G401 (cell line): Measurements from ENCODE around the gene BRSK2. TPM values are rescaled to one million over a fixed set of nuclear protein-coding genes. Genes with fewer than 3 reads are reported as not detected.

Source experiments
- DNase-seq: peaks from one replicate; pipeline ENCODE4 v3.0.0-alpha.2; 2015; ENCODE audit warnings: low spot score
- in situ Hi-C: cut with HindIII; loops from 2 replicates; pipeline ENCODE4 v1.10.0; 2016; ENCODE audit warnings: low sequenced_read_pairs, mixed read lengths
- total RNA-seq: library from RNA; depleted of rRNA; stranded (reverse); fragments of >200 nt; shearing (Covaris generic); gene quantifications from 2 replicates; pipeline ENCODE4 v1.2.3, GENCODE V29; 2014

The BRSK2 gene
- total RNA-seq, 1 experiment from 2014 or later, result 9.2 TPM

DNA sequence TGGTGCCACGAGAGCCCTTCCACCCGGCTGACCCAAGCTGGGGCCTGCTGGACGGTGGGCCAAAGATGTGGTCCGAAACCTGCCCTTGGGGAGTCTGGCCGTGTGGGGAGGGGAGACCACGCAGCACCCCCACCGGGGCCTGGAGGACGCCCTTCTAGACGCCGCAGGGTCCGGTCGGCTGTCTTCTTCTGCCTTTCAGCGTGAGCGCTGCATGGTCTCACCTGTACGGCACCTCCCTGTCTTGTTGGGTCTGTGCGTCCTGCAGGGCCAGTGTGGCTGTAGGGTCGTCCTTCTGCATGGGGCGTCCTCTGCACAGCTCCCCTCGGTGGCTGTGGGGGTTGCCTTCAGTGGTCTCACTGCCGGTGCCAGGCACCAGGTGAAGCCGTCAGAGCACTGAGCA lies 2.8 kb downstream of the BRSK2 start:
- in situ Hi-C loops, result no loop called here
- DNase-seq, result no peak

DNA sequence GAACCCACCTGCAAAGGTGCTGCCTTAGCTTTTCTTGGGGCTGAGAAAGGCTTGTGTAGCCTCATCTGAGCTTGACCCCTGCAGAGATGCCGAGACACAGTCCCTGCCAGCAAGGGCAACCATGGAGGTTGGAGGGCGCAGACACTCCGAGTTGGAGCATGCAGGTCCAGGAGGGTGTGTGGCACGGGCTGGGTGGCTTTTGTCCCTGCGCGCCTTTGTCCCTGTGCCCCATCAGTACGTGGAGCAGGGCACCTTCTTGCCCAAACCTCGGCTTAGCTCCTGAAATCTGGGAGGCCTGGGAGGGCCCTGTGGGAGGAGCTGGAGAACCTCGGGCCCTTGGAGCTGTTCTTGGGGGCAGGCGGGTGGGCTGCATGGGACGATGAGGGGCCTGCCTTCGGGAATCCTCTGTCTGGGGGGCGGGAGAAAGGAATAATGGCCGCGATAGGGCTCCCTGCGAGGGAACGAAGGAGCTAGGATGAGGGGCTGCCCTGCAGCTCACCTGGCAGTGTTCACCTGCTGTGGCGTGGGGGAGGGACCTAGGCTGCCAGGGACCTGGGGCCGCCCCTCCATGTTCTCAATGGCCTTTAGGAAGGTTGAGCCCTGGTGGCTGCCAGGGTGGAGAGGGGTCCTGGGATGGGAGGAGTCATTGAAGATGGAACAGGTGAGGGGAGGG lies 3.4 kb downstream of the BRSK2 start:
- DNase-seq, result no peak
- in situ Hi-C loops, result no loop called here

DNA sequence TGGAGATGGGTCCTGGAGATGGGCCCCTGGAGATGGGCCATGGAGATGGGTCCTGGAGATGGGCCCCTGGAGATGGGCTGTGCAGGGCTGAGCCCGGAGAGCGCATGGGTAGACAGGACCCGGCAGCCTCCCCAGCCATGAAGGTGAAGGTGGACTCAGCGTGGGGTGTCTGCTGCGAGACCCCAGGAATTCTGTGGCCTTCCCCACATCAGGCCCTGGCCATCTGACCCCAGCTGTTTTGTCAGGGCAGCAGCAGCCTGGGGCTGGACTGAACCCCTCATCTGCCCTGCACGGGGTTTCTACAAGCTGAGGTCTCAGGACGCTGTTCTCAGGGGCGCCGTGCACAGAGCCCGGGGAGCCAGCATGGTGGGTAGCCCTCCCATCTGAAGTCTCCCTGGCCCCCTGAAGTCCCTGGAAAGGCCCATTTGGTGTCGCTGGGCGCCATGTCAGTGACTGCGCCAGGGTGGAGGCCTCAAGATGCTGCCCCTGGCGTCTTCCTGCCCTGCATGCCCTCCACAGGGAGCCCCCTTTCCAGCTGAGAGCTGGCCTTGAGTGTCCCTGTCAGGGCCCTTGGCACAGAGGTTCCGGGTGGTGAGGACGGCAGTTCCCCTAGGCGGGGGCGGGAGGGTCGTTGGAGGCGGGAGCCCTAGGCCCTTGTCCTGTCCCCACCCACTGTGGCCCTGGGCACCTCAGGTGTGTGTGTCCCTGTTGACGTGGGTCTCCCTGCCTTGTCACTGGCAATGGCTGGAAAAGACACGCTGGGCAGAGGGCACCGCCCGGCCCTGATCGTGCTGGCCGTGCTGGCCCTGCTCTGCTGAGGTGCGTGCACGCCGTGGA lies 5.4 kb downstream of the BRSK2 start:
- DNase-seq, result no peak
- in situ Hi-C loops, result no loop called here

DNA sequence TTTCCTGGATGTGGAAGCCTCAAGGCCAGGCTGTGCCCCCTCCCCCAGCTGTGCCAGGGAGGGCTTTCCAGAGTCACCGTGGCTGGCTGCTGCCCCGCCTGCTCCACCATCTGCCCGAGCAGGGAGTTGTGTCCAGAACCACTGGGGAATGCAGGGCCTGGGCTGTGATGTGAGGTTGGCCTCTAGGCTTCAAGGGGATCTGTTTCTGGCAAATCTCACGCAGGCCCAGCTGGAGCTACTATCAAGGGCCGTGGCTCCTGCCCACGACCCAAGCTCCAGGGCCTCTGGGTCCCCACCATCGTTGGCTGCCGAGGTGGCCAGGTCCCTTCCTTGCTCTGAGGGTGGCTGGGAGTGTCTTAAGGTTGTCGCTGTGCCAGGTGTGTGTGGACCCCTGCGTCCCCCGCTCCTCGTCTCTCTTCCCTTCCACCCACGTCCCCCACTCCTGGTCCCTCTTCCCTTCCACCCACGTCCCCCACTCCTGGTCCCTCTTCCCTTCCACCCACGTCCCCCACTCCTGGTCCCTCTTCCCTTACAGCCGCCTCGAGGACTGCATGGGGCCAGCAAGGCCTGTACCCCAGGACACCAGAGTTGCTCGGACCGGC lies 6.1 kb downstream of the BRSK2 start:
- no peak for DNase-seq
- in situ Hi-C loops, result no loop called here

DNA sequence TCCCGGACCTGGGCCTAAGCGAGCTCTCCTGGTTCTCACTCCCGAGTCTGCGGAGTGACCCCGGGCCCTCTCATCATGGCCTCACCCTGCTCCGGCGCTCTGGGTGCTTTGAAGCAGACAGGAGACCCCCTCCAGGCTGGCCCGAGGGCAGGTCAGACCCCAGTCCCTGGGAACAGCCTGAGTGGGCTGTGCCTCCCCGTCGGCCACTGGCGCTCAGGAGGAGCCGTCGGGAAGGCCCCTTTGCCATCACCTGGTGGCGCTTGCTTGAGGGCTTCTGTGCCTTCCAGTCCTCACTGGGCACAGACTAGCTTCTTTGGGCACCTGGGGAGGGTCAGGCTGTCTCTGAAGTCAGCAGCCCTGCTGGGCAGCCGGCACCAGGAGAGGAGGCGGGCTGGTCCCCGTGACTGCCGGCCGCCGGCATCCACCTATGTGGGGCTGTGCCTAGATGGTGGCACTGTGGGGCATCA lies 6.7 kb downstream of the BRSK2 start:
- in situ Hi-C loops, result no loop called here
- no peak for DNase-seq

DNA sequence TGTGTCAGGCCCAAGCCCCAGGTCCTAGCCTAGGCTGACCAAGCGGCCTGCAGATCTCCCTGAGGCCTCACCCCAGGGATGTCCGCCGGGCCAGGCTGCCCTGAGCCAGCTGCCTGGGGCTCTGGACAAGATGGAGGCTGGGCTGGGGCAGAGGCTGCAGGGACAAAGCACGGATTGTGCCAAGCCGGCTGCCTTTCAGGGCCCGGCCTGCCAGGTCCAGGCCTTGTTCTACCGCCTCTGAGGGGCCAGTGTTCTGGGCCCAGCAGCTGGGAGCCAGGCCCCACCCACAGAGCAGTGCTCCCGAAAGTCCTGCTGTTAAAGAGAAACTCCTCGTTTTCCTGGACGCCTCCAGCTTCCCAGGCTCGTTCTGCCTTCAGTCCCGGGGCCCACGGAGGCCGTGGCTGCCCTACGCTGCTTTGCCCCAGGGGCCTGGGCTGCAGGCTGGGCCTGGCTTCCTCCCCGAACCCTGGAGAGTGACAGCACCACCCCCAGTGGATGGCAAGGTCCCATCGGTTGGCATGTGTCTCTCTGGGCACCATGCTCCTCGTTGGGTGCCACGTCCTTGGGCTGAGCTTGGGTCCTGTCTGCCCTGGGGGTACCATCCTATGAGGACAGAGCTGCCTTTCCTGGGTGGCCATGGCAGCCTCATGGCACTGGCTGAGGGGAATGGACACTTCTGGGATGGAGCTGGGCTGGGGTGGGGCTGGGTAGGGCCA lies 7.6 kb downstream of the BRSK2 start:
- DNase-seq, result no peak
- in situ Hi-C loops, result no loop called here

DNA sequence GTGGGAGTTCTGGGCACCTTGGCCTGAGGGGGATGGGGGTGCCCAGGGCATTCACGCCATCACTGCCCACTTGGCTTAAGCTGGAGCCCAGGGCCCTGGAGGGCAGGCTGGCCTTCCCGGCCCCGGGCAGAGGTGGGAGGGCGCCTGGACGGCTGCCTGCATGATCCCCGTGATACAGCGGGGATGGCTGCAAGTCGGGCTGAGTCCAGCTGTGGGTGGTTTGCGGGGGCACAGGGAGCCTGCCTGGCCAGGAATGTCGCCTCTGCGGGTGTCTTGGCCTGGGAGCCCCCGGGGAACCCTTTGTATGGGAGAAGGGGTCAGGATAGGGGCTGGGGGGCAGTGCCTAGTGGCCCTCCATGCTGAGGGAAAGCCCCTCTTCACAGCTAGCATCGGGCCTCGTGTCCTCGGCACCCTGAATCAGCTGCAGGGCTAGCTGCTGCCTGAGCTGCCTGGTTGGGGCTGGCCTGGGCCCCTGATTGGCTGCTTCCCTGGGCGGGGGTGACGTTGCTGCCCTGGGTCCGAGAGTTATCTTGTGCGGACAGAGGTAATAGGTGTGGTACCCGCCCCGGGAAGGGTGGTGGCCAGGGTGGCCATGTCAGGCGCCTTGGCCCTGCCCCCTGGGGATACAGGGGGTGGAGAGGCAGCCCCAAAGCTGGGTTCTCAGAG lies 8.3 kb downstream of the BRSK2 start:
- no peak for DNase-seq
- in situ Hi-C loops, result no loop called here

DNA sequence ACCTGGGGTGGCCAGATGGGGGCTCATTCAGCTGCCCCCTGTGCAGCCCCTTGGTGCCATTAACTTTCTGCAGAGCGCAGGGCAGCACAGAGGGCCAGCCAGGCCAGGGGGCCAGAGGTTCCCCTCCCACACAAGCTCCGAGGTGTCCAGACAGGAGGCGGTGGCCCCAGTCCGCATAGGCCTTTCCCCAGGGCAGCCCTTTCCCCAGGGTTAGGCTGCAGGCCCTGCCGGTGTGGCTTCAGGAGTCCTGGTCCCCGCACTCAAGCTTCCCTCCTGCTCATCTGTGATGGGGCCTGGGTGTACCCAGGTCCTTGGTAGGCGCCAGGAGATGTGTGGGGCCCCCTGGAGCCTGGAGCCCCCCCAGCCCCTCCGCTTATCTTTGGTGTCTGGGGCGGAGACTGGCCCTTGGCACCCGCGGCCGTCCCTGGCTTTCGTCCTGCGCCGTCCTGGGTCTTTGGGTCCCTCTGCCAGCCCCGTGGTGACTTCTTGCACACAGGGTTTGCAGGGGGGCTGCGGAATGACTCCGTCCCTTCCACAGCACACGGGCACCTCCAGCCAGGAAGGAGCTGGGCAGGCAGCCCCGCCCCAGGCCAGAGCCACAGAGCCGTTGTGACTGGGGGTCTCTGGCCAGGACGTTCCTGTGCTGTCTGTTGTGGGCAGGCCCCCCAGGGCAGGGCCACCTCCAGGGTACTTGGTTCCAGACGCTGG lies 8.9 kb downstream of the BRSK2 start:
- in situ Hi-C loops, result no loop called here
- no peak for DNase-seq

DNA sequence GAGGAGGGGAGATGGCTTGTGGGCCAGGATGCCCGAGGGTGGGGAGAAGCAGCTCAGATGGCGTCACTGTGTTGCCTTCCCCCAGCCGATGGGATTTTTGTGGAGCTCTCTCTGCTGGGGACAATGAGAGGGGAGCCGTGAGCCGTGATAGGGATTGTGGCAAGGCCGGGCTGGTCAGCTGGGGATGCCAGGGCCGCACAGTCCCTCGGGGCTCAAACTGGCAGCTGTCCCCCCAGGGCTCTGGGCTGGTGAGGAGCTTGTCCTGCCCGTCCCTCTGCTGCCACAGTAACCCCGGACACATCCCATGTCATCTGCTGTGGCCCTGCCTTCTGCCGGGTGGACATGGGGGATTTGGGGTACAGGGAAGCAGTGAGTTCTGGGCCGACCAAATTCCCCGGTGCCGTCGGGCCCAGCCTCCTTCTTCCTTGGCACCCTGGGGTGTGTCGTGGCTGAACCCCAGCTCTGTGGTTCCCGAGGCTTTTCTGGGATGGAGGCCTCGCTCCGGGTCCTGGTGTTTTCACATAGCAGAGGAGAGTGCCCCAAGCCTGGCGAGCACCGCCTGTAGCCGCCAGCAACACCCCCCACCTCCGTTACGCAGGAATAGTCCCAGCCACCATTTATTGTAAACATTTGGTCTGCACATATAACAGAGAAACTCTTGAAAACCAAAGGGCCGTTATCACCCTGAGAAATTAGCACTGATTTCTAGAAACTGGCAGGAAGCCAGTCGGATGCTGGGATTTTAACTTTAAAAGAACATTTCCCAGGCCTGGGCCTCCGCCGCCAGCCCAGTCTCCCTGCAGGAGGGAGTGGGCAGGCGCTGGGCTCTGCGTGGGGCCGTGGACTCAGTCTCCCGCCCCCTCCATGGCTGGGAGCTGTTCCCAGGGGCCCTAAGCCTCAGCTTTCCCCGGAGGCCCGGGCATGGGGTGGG lies 9.9 kb downstream of the BRSK2 start:
- in situ Hi-C loops, result no loop called here
- no peak for DNase-seq

DNA sequence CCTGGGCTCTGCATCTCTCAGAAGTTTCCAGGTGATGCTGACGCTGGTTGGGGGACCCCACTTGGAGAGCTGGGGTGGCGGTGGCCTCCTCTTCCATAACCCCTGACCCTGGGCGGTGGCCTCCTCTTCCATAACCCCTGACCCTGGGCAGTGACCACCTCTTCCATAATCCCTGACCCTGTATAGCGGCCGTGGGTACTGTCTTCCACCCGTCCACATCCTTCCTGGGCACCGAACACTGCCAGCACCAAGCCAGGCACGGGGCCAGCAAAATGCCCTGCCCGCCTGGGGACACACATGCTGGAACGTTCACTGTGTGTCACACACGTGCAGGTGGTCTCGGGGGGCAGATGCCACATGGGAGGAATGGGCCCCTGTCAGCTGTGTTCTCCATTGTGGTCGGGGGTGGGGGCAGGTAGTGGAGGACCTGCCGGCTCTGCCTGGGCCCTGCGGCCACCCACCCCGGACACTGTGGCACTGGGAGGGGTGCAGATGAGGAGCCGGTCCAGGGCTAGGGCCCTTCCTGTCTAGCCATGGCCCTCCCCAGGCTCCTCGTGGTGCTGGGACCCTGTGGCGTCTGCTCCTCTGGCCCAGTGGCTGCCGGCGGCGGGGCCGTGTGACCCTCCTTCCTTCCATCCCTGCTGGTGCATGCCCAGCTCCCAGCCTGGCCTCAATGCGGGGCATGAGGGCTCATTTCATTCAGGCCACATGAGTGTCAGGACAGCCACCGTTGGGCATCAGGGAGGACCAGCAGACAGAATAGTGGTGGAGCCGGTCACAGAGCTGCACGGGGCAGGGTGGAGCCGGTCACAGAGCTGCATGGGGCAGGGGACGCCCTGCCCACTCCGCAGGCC lies 10.8 kb downstream of the BRSK2 start:
- DNase-seq, result no peak
- in situ Hi-C loops, result no loop called here

DNA sequence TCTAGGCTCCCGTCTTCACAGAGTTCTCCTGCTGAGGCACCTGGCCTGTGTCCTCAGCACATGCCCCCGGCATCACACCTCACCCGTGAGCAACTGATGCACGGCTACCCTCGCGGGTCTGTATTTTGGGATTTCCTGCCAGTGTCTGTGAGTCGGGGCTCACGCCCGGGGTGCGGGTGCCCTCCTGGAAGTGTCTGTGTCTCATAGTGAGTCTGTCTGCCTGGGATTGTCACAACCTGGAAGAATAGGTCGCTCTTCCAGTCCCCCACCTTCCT lies 11.4 kb downstream of the BRSK2 start:
- in situ Hi-C loops, result no loop called here
- no peak for DNase-seq

DNA sequence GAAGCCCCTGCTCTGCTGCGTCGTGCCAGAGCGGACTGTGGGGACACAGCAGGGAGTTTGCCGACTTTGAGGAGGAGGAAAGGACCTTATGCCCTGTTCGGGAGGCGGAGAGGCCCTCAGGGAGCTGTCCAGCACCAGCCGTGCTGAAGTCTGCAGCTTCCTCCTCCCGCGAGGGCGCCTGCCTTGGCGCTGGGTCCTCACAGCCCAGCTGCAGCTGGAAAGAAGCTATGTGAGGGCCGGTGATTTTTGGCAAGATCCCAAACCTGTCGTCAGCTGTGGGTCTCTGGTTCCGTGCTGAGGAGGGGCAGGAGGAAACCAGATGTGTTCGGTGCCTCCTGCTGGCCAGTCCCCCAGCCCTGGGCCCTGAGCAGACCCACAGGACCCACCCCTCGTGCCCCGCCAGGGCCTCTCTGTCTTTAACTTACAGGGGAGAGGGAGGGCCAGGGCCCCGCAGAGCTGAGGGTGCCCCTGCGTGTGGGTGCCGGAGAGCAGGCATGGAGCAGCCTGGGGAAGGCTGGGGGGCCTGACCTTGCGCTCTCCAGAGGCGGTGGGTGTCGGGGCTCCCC lies 12.0 kb downstream of the BRSK2 start:
- DNase-seq, result no peak
- in situ Hi-C loops, result no loop called here

DNA sequence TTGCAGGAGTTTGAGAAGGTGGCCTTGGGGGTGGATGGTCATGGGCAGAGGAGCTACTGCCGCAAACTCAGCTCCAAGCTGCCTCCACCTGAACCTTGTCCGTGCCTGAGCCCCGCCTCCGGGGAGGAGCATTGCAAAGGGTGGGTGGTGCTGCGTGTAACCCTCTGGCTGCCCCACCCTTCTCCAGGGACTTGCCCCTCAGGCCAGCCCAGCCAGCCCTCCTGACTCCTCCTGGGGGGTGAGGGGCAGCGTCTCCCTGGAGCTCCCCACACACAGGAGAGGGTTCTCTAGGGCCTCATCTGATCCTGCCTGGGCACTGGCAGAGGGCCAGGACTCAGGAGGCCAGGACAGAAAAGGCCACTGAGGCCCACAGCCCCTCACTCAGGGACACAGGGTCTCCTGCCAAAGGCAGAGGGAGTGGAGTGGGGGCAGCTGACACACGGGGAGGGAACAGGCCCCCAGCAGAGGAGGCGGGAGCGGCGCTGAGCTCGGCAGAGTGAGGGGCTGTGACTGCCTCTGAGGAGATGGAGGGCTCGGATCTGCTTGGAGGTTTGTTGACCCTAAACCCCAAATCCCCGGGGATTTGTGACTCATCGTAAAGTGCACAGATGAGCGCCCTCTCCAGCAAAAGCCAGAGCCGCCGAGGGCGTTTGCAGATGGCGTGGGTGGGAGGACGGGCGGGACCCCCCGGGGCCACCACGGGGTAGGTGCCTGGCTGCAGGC lies 12.8 kb downstream of the BRSK2 start:
- in situ Hi-C loops, result no loop called here
- no peak for DNase-seq

DNA sequence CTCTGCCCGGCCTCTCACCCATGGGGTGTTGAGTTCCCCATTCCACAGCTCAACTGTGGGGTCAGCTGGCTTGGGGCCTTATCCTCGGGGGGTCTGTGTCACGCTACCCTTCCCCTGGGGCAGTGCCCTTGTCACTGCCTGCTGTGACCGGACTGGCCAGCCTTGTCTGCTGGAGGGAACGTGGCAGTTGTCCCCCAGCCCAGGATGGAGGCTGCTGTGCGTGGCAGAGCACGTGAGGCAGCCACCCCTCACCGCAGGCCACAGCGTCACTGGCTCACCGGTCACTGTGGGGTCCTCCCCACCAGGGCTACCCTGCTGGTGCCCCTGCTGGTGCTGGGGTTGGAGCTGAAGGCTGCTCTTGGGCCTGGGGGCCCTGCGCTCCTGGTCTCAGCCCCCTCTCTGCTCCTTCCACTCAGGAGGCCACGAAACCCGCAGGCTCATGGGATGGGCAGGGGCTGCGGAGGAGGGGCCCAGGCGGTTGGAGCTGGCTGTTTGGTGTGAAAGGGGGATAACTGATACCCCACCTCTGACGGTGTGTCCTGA lies 13.4 kb downstream of the BRSK2 start:
- in situ Hi-C loops, result no loop called here
- no peak for DNase-seq

DNA sequence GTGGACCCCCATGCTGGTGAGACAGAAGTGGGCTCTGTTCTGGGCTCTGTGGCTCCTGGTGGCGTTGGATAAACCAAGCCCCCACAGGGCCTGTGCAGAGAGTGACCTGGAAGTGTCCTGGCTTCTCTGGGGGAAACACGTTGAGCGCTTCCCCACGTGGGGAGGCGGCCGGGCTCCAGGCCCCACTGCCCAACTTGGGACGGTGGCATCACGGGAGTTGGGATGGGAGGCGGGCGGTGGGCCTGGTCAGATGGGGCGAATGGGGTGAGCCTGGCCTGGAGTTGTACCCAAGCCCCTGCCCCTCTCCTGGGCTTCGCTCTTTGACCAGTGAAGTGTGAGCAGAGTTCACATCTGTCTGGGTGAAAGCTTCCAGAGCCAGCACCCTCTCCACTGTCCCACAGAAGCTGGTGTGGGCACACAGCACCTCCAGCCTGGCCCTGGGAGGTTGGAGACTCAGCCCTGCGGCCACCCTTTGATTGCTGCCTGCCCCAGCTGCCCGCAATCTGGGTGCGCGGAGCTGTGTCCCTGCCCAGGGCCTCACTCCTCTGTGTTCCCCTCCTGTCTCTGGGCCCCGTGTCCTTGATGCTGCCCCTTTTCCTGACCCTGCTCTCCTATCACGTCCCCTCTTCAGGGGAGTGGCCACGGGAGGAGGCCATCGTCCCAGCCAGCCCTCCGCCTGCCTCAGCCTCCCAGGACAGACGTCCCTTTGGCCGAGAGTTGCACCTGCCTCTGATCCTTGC lies 14.2 kb downstream of the BRSK2 start:
- in situ Hi-C loops, result no loop called here
- no peak for DNase-seq
